Central memory CD8-positive, alpha-beta T cell (primary cell): ENCODE results near the gene OXA1L.

Experiments
- ATAC-seq: fragments of 150-1000 bp; cut with Tn5 transposase; replicated peaks from 2 replicates; pipeline ENCODE4 v1.10.0; 2022; ENCODE audit warnings: mild to moderate bottlenecking, moderate FRiP score, moderate number of reproducible peaks; ENCODE audit not compliant: poor library complexity, severe bottlenecking; ENCODE audit errors: extremely low read depth
- DNase-seq, 2 donors: peaks; one replicate each; pipeline ENCODE4 v3.0.0; 2021; ENCODE audit warnings: low spot score in 2 of 2
- H3K27ac Mint-ChIP-seq: one replicate; pipeline ENCODE4 v1.8.0; 2022; ENCODE audit warnings: low read depth, mild to moderate bottlenecking, moderate library complexity, mixed read lengths
- H3K27me3 Mint-ChIP-seq: one replicate; pipeline ENCODE4 v1.8.0; 2022; ENCODE audit warnings: mixed read lengths
- H3K36me3 Mint-ChIP-seq: one replicate; pipeline ENCODE4 v1.8.0; 2022; ENCODE audit warnings: mild to moderate bottlenecking, moderate library complexity, mixed read lengths; ENCODE audit not compliant: insufficient read depth
- H3K4me1 Mint-ChIP-seq: one replicate; pipeline ENCODE4 v1.8.0; 2022; ENCODE audit warnings: mixed read lengths
- H3K4me3 Mint-ChIP-seq: one replicate; pipeline ENCODE4 v1.8.0; 2022; ENCODE audit warnings: mild to moderate bottlenecking, moderate library complexity, mixed read lengths
- H3K9me3 Mint-ChIP-seq: one replicate; pipeline ENCODE4 v1.8.0; 2022; ENCODE audit warnings: mixed read lengths

OXA1L gene

DNA sequence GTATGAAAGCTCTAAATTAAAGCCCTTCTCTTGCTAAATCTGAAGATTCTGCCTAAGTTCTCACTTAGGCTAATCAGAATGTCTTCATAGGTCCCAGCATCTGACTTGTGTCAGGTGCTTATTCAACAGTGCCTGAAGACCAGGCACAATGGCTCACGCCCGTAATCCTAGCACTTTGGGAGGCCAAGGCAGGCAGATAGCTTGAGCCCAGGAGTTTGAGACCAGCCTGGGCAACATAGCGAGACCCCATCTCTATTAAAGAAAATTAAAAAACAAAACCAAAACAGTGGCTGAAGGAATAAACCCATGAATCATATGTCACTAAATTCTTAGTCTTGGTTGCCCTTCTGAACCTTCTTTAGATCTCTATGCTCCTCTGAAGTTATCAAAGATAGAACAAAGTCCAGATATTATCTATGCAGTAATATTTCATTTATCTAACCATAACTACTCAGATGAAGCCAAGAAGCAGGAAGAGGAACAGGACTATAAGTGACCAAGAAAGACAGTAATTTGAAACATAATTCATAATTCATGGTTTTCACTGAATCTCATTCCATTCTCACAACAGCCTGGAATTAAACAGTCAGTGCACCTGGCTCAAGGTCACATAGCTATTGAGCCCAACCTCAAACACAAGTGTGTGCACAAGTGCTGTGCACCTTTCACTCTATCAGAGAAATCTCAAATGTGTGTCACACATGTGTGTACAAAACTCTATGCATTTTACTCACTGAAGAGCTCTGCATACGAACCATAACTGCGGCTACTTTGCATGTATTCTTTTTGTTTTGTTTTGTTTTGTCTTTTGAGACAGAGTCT is 42.1 kb downstream of the OXA1L start:
- no peaks in the 10 kb centered on the region for H3K36me3 Mint-ChIP-seq
- H3K27me3 Mint-ChIP-seq = peaks cover 22% of the 10 kb centered on the region
- ATAC-seq (no peak), DNase-seq (no peak)
- H3K27ac Mint-ChIP-seq = no peak overlapping the region
- no peaks in the 10 kb centered on the region for H3K4me1 Mint-ChIP-seq
- no peak overlapping the region for H3K4me3 Mint-ChIP-seq
- H3K9me3 Mint-ChIP-seq = no peaks in the 10 kb centered on the region

DNA sequence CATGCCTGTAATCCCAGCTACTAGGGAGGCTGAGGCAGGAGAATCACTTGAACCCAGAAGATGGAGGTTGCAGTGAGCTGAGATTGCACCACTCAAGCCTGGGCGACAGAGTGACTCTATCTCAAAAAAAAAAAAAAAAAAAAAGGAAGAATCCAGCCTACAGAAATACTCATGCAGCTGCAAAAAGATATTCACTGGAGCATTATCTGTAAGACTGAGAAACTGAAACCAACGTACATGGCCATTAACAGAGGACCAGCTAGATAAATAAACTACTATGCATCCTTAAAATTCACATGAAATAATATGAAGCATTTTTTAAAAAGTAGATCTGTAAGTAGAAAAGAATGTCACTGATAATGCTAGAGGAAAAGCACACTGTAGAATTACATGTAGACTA is 45.2 kb downstream of the OXA1L start:
- no peaks in the 10 kb centered on the region for H3K4me1 Mint-ChIP-seq
- H3K4me3 Mint-ChIP-seq = no peak overlapping the region
- no peak for ATAC-seq
- H3K27ac Mint-ChIP-seq = no peak overlapping the region
- H3K9me3 Mint-ChIP-seq = no peaks in the 10 kb centered on the region
- H3K27me3 Mint-ChIP-seq = no peaks in the 10 kb centered on the region
- no peak for DNase-seq
- no peaks in the 10 kb centered on the region for H3K36me3 Mint-ChIP-seq

DNA sequence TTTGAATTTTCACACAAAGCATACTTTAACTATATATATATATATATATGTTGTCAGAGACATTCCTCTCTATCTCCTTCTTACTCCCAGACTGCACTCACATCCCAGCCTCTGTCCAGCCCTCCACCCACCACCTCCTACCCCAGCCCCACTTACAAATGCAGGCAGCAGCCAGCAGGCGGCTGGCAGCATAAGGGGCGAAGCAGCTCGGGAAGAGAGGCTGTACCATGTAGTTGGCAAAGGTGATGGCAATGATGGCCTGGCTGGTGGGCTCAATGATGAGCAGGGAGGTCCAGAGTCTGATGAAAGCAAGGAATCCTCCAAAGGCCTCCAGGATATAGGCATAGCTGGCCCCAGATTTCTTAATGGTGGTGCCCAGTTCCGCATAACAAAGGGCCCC is 46.3 kb downstream of the OXA1L start:
- Mint-ChIP-seq H3K36me3 (no peaks in the 10 kb centered on the region), H3K27ac (no peak overlapping the region), H3K4me1 (no peaks in the 10 kb centered on the region), H3K9me3 (no peaks in the 10 kb centered on the region), H3K4me3 (no peak overlapping the region), H3K27me3 (no peaks in the 10 kb centered on the region)
- no peak for ATAC-seq
- no peak for DNase-seq

DNA sequence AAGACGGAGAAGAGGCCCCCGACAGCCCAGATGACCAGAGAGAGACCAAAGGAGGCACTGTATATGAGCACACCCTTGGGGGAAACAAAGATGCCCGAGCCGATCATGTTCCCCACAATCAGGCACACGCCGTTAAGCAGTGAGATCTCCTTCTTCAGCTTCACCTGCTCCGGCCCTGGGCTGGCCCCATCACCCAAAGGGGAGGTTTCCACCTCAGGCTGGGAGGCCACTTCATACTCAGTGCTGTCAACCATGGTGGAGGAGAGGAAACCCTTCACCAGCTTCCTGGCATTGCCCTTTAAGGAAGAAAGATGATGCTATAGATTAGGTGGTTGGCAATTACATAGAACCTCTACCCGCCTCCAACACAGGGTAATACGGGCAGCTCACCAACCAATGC is 46.7 kb downstream of the OXA1L start:
- Mint-ChIP-seq H3K36me3 (no peaks in the 10 kb centered on the region), H3K9me3 (no peaks in the 10 kb centered on the region), H3K4me1 (no peaks in the 10 kb centered on the region), H3K4me3 (no peak overlapping the region), H3K27ac (no peak overlapping the region), H3K27me3 (no peaks in the 10 kb centered on the region)
- ATAC-seq (no peak), DNase-seq (no peak)

DNA sequence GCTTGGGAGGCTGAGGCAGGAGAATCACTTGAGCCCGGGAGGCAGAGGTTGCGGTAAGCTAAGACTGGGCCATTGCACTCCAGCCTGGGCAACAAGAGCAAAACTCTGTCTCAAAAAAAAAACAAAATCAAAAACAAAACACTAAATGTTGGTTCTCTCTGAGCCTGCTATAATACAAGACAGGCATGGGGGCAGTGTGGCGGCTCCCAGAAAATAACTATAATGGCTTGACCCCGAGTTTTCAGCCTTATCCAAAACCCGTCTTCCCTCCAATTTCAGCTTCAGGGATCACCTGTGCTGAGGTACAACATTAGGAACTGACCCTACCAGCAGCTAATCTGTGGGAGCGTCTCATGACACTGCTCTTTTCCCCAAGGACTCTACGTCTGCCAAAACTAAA is 47.9 kb downstream of the OXA1L start:
- DNase-seq = no peak
- H3K27ac Mint-ChIP-seq = no peak overlapping the region
- H3K4me3 Mint-ChIP-seq = no peak overlapping the region
- no peaks in the 10 kb centered on the region for H3K36me3 Mint-ChIP-seq
- no peaks in the 10 kb centered on the region for H3K4me1 Mint-ChIP-seq
- no peaks in the 10 kb centered on the region for H3K9me3 Mint-ChIP-seq
- ATAC-seq = no peak
- peaks cover 8% of the 10 kb centered on the region for H3K27me3 Mint-ChIP-seq

DNA sequence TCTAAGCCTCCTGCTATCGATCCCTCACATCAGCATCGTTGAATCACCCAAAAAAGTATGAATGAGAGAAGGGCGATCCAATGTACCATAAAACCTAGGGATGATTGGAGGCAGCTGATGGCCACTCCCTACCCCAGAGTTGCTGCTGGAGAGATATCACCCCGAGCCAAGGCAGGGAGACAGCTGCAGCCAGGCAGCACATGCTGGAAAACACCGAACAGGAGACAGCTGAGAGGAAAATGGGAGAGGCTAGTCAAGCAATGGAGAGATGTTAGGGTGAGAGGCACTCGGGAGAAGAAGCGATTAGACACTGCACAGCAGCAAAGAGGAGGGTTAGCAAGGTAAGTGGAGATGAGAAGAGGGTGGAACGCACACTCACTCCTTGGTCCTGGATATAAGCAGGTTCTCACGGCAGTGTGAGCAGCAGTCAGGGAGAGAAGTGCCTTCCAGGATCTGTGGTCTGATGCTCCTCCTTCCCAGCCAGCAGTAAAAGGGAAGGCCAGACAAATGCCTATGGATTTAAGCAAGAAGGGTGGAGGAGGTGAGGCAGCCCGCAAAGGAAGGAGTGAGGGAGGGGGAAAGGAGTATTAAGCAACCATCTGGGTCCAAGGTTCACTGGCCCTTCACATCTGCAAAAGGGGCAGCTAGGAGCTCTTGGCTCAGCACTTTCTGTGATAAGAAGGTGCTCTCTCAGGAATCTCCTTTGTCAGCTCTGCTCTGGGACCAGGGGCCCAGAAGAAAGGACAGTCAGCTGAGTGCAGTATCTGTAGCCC is 48.6 kb downstream of the OXA1L start, which contains the start of gene SLC7A7:
Gene SLC7A7 (minus strand): TSS at position 495 of the 773 bp plus-strand sequence. CDS start 2,037 bp downstream, outside the sequence.
- ATAC-seq (no peak), DNase-seq (no peak)
- H3K4me3 Mint-ChIP-seq = no peak within 1 kb of the TSS
- H3K9me3 Mint-ChIP-seq = no peaks in the 10 kb centered on the region
- no peak within 1 kb of the TSS for H3K27ac Mint-ChIP-seq
- H3K4me1 Mint-ChIP-seq = no peaks in the 10 kb centered on the region
- no peaks in the 10 kb centered on the region for H3K36me3 Mint-ChIP-seq
- peaks cover 15% of the 10 kb centered on the region for H3K27me3 Mint-ChIP-seq

DNA sequence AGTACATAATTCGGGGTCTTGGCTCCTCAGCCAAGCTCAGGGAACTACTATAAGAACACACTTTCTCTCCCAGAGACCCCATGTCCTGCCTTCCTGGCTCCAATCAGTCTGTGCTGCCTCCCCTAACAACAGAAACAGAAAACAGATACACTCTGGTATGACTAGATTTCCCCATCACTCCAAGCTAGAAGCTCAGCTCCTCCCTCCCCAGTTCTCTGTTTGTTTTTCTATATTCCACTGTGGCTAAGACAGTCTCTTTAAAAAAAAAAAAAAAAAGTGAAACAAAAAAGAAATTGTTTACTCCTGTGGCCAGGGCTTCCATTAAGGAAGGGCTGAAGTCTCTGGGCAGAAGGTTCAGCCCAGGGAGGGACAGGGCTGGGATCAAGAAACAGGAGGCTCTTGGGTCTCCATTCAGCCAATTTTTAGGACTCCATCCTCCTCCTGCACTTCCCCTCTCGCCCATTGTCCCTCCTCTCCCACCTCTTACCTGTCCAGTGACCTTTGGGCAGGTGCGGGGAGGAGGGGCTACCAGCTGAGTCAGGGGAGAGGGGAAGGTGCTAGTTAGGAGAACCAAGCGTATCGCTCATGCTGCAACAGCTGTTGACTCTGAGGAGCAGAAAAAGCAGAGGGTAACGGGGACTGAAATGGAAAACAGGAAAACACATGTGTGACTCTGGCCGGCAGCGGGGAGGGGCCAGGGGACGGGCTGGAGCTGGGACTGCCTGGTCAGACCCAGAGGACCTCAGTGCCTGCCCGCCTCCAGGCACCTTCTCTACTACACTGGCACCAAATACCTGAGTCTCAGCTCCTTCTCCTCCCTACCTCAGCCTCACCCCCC is 52.9 kb downstream of the OXA1L start:
- Mint-ChIP-seq H3K27me3 (peaks cover 29% of the 10 kb centered on the region), H3K27ac (no peak overlapping the region), H3K4me1 (no peaks in the 10 kb centered on the region), H3K36me3 (peaks cover 2% of the 10 kb centered on the region), H3K4me3 (no peak overlapping the region), H3K9me3 (no peaks in the 10 kb centered on the region)
- ATAC-seq (no peak), DNase-seq (no peak)

DNA sequence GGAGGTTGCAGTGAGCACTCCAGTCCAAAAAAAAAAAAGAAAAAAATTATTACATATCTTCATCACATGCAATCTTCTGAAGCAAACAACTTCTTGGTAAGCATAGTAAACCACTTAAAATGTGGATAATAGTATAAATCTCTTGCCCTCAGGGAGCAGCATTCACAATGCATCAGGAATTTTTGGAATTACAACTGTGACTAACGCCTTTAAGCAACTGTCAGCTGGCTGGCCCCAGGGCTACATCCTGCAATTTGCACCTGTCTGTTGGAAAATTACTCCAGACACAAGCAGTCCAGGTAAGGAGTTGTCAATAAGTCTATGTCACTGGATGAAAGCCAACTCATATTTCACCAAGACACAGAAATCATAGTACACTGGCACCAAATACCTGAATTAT is 54.2 kb downstream of the OXA1L start:
- H3K9me3 Mint-ChIP-seq = no peaks in the 10 kb centered on the region
- peaks cover 2% of the 10 kb centered on the region for H3K36me3 Mint-ChIP-seq
- peaks cover 34% of the 10 kb centered on the region for H3K27me3 Mint-ChIP-seq
- no peak overlapping the region for H3K27ac Mint-ChIP-seq
- H3K4me1 Mint-ChIP-seq = no peaks in the 10 kb centered on the region
- ATAC-seq (no peak), DNase-seq (no peak)
- H3K4me3 Mint-ChIP-seq = no peak overlapping the region

DNA sequence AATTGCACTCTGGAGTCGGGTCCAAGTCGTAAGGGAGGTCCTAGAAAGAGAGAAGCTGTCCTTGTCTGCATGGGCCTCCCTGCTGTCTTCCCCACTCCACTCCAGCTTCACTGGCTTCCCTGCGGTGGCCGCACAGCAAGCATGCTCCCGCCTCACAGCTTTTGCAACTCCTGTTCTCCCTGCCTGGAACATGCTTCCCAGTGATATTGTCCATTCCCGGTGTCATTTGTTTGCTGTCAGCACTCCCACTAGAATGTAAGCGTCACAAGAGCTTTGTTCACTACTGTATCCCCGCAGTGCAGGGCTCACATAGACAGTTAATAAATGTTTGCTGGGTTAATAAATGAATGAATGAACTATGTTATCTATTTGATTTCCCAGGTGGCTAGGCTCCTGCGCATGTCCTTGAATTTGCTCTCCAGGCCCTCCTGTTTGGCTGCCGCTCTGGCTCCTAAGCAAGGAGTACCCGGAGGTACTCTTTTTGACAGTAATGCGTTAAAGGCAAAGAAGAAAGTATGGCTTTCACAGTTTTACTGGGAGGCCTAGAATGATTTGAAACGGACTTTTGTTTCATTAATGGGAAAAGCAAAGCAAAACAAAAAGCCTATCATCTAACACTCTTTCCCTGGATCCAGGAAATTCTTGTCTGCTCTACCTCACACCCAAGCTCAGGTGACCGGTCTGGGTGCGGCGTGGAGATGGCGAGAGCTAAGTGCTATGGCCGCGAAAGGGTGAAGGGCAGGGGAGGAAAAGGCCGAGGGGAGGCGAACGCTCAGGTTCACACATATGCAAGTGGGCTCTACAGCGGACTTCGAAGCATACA is 54.9 kb downstream of the OXA1L start:
- H3K4me3 Mint-ChIP-seq = peak overlapping the region; percentile 31

DNA sequence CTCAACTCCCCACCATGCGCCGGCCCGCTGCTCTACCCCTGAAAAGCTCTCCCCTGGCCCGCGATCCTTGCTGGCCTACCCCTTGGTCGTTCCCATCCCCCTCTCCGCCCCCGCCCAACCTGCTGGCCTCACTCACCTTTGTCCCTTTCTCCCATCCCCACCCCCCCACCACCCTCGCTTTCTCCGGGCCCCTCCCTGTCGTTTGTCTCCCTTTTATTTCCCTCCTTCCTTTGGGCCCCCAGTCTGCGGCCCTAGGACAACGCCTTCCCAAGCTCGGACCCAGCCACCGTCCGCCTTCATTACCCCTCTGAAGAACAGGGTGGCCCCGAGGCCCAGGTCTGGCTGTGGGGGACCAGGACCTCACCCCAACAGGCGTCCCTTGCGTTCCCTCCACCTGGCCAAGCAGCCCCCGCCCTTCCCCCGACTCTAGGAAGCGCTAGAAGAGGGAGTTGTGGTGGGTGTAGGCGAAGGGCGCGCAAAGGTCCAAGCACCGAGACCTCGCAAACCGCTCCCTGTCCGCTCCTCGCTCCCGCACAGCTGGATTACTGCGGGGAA is 55.6 kb downstream of the OXA1L start:
- peaks cover 39% of the 10 kb centered on the region for H3K27me3 Mint-ChIP-seq
- H3K36me3 Mint-ChIP-seq = peaks cover 2% of the 10 kb centered on the region
- H3K9me3 Mint-ChIP-seq = no peaks in the 10 kb centered on the region
- ATAC-seq (no peak), DNase-seq (no peak)
- no peaks in the 10 kb centered on the region for H3K4me1 Mint-ChIP-seq
- no peak overlapping the region for H3K27ac Mint-ChIP-seq
- H3K4me3 Mint-ChIP-seq = no peak overlapping the region

More for the DNA sequence above, 54.9 kb downstream of the OXA1L start:
- no peak for DNase-seq
- peaks cover 2% of the 10 kb centered on the region for H3K36me3 Mint-ChIP-seq
- H3K4me1 Mint-ChIP-seq = no peaks in the 10 kb centered on the region
- H3K9me3 Mint-ChIP-seq = no peaks in the 10 kb centered on the region
- H3K27me3 Mint-ChIP-seq = peaks cover 39% of the 10 kb centered on the region
- H3K27ac Mint-ChIP-seq = no peak overlapping the region
- ATAC-seq = no peak
